ENCODE results near the gene SERHL2.
"Not testable (repeated sequence)": the region's sequence is repeated elsewhere in the genome, so short reads cannot be mapped to it uniquely, and the experiment has no call there.

Gene SERHL2

DNA sequence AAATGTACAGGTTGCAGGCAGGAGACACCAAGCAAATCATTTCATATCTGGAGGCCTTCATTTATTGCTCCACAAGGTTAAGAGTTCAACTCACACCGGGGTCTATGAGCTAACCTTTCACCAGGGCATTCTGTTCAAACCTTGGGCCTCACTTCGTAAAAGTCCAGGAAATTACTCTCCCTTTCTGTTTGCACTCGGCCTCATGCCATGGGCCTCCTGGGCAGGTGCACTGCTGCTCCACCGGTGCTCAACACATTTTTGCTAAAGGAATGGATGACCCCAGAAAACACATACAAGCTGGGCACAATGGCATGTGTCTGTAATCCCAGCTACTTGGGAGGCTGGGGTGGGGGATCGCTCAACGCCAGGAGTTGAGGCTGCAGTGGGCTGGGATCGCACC, 17.6 kb upstream of the SERHL2 start:
- DNase-seq = no peak

- not testable (repeated sequence) for DNase-seq
These were observed 17.1 kb upstream of the SERHL2 start for GRCh38 chr22:42536634-42537033.

DNA sequence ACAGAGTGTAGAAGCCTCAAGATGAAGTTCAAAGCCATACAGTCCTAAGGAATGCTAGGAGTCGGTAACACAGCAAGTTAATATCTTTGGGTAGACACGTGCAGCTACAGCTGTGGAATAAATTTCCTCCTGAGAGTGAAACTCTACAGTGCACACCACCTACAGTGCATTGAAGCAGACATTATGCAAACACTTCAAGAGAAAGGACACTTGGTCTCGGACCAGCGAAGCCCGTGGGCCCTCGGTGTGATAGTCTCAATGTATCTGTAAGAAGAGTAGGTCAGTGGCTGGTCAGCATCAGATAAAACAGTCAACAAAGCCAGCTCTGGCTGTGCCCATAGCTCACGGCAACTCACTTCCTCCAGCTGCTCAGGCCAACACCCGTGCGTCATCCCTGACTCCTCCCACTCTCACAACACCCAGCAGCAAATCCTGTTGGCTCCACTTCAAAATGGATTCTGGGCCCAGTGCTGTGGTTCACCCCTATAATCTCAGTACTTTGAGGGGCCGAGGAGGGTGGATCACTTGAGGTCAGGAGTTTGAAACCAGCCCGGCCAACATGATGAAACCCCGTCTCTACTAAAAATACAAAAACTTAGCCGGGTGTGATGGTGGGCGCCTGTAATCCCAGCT, 16.4 kb upstream of the SERHL2 start:
- DNase-seq = not testable (repeated sequence)

DNA sequence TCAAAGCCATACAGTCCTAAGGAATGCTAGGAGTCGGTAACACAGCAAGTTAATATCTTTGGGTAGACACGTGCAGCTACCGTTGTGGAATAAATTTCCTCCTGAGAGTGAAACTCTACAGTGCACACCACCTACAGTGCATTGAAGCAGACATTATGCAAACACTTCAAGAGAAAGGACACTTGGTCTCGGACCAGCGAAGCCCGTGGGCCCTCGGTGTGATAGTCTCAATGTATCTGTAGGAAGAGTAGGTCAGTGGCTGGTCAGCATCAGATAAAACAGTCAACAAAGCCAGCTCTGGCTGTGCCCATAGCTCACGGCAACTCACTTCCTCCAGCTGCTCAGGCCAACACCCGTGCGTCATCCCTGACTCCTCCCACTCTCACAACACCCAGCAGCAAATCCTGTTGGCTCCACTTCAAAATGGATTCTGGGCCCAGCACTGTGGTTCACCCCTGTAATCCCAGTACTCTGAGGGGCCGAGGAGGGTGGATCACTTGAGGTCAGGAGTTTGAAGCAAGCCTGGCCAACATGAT, 14.5 kb upstream of the SERHL2 start:
- DNase-seq = not testable (repeated sequence)

GRCh38 chr22:42544686-42545085, 9.1 kb upstream of the SERHL2 start:
- no peak for DNase-seq

DNA sequence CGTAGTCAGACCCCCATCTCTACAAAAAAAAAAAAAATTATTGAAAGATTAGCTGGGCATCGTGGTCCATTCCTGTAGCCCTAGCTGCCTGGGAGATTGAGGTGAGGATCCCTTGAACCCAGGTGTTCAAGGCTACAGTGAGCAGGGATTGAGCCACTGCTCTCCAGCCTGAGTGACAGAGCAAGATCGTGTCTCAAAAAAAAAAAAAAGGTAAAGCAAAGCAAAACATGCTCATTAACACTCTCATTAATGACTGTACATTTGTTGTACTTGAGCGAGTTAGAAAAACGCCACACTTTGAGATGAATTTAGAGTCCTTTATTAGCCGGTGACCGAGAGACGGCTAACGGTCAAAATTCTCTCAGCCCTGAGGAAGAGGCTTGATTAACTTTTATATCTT, 6.2 kb upstream of the SERHL2 start:
- DNase-seq = no peak

- not testable (repeated sequence) for DNase-seq
These were observed 5.6 kb upstream of the SERHL2 start for GRCh38 chr22:42548126-42548525.

DNA sequence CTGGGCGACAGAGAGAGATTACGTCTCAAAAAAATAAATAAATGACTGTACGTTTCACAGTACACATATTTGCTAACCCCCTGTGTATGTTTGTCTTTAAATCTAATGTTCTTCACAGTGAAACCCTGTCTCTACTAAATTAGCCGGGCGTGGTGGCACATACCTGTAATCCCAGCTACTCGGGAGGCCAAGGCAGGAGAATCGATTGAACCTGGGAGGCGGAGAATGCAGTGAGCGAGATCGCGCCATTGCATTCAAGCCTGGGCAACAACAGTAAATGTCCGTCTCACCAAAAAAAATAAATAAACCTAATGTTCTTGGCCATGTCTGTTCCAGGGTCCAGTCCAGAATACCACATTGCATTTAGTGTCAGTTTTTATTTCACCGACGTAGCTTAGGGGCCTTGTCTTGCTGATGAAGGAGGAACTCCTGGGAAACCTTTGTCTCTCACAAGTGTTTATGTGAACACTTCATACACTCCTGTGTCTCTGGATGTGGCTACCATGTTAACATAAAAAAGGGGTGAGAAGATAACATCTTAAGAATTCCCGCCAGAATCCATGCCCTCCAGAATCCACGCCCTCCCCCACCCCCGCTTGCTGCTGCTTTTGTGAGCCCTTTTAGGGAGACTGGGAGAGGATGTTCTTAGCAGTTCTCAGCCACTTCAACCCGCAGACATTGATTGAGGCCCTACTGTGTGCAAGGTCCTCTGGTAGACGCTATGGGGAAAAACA, 5.0 kb upstream of the SERHL2 start:
- DNase-seq = no peak

- no peak for DNase-seq
These were observed 4.3 kb upstream of the SERHL2 start for GRCh38 chr22:42549331-42550060.

GRCh38 chr22:42552294-42552647, 1.5 kb upstream of the SERHL2 start:
- not testable (repeated sequence) for DNase-seq

GRCh38 chr22:42560381-42560780, 6.6 kb downstream of the SERHL2 start:
- no peak for DNase-seq

- DNase-seq = peak in 1 of 5 donors; percentile 19
These were observed 7.0 kb downstream of the SERHL2 start for GRCh38 chr22:42560781-42561180.

- no peak for DNase-seq
These were observed 8.1 kb downstream of the SERHL2 start for GRCh38 chr22:42561856-42562255.

GRCh38 chr22:42562279-42562678, 8.5 kb downstream of the SERHL2 start:
- DNase-seq = no peak

DNA sequence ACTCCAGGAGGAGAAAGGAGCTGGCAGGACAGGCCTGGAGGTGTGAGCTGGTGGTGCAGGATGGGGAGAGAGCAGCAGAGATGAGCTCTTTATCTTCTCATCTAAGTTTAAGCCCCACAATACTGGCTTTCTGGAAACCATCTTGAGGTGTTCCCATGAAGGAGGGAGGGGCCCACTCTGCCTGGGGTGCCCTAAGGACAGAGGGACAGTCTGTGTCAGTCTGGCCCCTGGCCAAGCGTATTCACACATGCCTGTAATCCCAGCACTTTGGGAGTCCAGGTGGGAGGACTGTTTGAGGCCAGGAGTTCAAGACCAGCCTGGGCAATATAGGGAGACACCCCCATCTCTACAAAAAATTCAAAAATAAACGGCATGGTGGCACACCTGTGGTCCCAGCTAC, 8.9 kb downstream of the SERHL2 start:
- DNase-seq = no peak

GRCh38 chr22:42563943-42564342, 10.2 kb downstream of the SERHL2 start:
- not testable (repeated sequence) for DNase-seq

GRCh38 chr22:42564699-42565098, 10.9 kb downstream of the SERHL2 start:
- no peak for DNase-seq

DNA sequence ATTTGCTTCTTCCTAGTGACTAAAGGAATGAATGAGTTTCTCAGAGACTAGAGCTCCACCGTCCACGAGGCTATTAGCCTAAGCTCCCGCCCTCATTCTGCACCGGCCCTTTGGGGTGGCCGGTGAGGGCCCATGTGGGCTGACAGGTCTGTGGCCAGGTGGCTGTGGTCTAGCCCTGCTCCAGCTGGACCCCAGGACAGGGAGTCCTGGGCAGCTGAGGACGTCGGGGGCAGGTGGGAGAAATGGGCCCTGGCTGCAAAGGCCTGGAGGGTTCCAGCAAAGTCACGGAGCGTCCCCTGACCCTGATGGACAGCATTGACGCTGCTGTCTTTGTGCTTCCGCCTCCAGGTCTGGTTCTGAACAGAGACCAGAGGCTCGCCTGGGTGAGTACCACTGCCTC, 12.2 kb downstream of the SERHL2 start:
- no peak for DNase-seq

GRCh38 chr22:42567950-42568349, 14.2 kb downstream of the SERHL2 start:
- DNase-seq = not testable (repeated sequence)

- DNase-seq = not testable (repeated sequence)
These were observed 16.8 kb downstream of the SERHL2 start for GRCh38 chr22:42570580-42570979.

- DNase-seq = not testable (repeated sequence)
These were observed 17.3 kb downstream of the SERHL2 start for GRCh38 chr22:42571068-42571467.

GRCh38 chr22:42574046-42574445, 20.3 kb downstream of the SERHL2 start:
- DNase-seq = not testable (repeated sequence)

DNA sequence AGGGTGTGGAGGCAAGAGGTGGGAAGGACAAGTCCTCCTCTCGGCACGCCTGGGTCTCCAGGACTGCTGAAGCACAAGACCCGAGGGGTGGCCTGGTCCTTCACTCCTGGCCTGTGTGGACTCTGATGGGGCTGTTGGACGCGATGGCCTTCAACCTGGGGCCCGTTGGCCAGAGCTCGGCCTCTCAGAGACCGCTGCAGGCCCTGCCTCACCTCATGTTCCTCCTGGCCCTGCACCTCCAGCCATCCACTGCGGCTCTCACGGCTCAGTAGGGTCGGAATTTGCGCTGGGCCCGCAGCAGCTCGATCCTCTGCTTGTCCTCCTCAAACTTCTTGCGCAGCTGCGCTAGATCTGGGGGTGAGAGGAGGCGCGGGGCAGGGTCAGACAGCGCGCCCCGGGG, 20.7 kb downstream of the SERHL2 start:
- DNase-seq = not testable (repeated sequence)

All from T-helper 1 cell (primary cell).